DMS53 treated with DMSO at 0.1 percent for 48 hours (cell line): ENCODE results near the gene SRBD1.
A peak's percentile ranks its signal among the peaks of the same experiment; 100 is the strongest.

Experiments
- DNase-seq: peaks from one replicate; lab custom pipeline; 2025; ENCODE audit not compliant: unreplicated experiment; lab: John Stamatoyannopoulos, UW

SRBD1 gene

DNA sequence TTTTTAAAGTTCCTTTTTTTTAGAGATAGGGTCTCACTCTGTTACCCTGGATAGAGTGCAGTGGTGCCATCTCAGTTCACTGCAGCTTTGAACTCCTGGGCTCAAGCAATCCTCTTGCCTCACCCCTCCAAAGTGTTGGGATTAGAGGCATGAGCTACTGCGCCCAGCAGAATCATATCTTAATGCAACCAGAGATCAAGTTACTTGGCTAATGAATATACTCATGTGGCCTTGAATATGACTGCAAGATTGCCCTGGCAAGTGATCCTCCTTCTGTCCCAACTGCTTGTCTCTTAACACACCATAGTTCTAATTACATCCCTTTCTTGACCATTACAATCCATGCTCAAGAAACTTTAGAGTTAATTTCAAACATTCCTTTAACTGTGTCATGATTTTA lies 133.5 kb downstream of the SRBD1 start:
- DNase-seq = no peak

DNA sequence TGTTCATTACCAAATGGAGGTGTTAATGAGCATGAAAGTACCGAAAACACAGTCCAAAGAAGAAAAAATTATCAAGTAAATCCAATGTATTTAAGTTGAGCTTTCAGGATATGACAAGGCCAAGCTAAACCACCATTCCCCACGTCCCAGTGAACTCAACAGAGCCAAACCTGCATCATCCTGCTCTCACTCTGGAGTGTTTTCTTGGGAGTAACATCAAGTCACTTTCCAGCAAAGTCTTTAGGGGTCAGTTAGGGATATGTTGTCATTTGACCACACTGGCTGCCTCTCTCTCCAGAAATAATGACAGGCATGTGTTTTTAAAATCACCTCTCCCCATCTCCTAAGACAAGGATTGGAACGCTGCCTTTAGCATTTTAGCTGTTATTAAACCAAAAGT lies 140.5 kb downstream of the SRBD1 start:
- DNase-seq = no peak

GRCh38 chr2:45469314-45470099 lies 141.6 kb downstream of the SRBD1 start:
- DNase-seq = peak; percentile 50

DNA sequence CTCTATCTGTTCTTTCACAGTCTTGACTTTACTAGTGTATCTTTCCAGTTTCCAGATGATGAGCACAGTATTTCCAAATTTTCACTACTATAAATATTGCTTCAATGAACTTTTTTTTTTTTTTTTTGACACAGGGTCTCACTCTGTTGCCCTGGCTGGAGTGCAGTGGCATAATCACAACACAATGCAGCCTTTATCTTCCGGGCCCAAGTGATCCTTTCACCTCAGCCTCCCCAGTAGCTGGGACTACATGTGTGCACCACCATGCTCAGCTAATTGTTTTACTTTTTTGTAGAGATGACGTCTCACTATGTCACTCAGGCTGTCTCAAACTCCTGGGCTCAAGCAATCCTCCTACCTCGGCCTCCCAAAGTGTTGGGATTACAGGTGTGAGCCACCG lies 142.8 kb downstream of the SRBD1 start:
- DNase-seq = no peak

- no peak for DNase-seq
Measured at GRCh38 chr2:45466053-45466452, 145.0 kb downstream of the SRBD1 start.

GRCh38 chr2:45460825-45461224 lies 150.2 kb downstream of the SRBD1 start:
- no peak for DNase-seq

- DNase-seq = no peak
Measured at GRCh38 chr2:45459860-45460259, 151.2 kb downstream of the SRBD1 start.

DNA sequence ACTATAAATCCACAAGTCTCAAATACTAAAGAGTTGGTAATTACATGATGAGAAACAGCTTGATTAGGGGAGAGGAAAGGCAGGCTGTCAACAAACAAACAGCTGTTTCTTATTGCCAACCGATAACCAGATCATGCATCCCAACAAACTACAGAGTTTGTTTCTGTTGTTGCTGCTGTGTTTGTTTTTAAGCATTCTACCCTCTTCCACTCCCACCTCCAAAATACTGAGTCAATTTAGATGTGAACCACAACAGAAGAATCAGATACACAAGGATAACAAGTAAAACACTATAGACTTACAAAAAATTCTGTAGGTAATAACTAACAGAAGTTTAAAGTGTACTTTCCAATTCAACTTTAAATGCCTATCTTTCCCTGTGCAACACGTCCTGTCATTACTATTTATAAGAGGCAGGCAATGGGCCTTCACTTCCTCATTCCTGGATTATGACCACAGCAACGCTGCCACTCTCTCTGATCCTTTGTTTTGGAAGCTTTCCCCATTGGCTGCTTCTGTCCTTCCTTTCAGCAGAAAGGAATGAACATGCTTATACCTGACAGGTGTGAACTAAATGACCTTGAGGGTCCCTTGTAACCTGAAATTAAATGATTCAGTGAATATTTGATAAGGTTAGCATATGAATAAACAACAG lies 152.0 kb downstream of the SRBD1 start:
- peak; percentile 72 for DNase-seq

GRCh38 chr2:45457211-45457945 lies 153.7 kb downstream of the SRBD1 start:
- no peak for DNase-seq

GRCh38 chr2:45452866-45453265 lies 158.2 kb downstream of the SRBD1 start:
- DNase-seq = no peak

DNA sequence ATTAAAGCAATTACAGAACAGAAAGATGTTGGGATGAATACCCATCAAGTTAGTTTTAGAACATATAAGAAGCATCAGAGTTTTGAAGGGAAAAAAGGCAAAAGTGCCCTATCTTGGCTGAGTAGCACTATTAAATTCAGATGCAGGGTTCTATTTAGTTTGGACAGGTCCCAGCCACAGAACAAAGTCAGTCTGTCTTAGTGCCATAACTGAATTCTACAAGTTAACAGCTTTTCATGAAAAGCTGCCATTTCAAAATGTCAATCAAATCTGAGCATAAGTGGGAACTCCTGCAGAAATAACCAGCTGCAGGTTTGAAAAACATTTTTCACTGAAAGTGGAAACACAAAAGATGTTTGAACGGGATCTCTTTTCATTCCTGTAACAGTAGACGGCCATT lies 160.4 kb downstream of the SRBD1 start:
- DNase-seq = no peak

GRCh38 chr2:45448217-45448616 lies 162.8 kb downstream of the SRBD1 start:
- DNase-seq = no peak

DNA sequence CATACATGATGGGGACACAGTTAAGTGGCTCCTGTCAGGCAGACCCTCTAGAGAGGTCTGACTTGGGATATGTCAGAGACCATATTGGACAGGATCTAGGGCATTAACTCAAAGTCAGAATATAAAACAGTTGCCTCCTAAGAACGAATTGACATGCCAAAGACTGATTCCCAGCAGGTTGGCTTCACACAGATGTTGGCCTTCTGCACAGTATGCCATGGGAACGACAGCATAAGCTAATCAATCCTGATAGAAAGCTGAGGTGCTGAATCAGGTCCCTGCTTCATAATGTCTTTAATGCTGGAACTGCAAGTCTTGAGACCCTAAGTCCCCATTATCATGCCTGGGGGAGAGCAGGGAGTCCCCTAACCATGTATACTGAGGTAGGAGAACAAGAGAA lies 165.1 kb downstream of the SRBD1 start:
- DNase-seq = no peak

GRCh38 chr2:45445037-45445436 lies 166.0 kb downstream of the SRBD1 start:
- no peak for DNase-seq

DNA sequence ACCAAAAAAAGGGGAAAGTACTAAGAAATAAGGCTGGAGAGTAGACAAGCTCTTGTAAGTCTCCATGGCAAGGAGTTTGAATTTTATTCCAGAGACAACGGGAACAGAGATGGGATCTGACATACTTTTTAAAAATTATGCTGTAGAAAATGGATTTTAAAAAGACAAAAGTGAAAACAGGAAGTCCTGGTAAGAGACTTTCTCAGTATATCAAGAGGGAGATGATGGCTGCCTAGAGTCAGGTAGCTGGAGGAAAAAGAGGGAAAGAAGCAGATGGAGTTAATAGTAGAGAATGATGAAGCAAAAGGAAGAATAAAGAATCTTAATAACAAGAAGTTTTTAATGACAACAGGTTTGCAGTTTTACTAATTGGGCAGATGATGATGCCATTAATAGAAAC lies 168.1 kb downstream of the SRBD1 start:
- no peak for DNase-seq

- DNase-seq = no peak
Measured at GRCh38 chr2:45442026-45442425, 169.0 kb downstream of the SRBD1 start.

DNA sequence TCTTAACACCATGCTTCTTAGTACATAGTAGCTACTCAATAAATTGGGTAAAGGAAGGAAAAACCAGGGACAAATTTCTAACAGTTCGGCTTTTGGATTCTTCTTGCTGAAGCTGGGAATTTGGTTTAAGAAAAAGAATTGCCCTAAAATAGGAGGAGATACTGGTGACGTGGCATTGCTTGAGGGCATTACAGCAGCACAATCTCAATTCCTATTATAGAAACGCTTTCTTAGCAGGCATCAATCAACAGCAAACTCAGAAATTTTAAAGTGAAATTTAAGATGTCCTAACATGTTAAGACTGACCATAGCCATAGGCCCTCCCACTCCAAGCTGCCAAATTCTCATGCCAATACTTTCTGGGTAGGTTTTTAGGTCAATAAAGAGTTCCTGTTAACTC lies 169.5 kb downstream of the SRBD1 start:
- no peak for DNase-seq

- peak; percentile 48 for DNase-seq
Measured at GRCh38 chr2:45439788-45440773, 171.0 kb downstream of the SRBD1 start.

- peak; percentile 79 for DNase-seq
Measured at GRCh38 chr2:45438872-45439665, 172.0 kb downstream of the SRBD1 start.

- DNase-seq = no peak
Measured at GRCh38 chr2:45436456-45436855, 174.6 kb downstream of the SRBD1 start.
